IMR-90 (cell line): ENCODE results near the gene IGFBP3. TPM values are rescaled to one million over a fixed set of nuclear protein-coding genes. Genes with fewer than 3 reads are reported as not detected.

Experiments
- ATAC-seq: fragments of 200-7000 bp; cut with Tn5 transposase; 2 replicates; pipeline ENCODE4 v1.9.1; 2020; ENCODE audit warnings: low read depth, mild to moderate bottlenecking, moderate library complexity
- BruUV-seq: library from RNA; stranded (reverse); fragments of 400-500 nt; replicated peaks from 2 replicates; lab custom pipeline; 2021; lab: Mats Ljungman, UMichigan
- CTCF ChIA-PET: fragments of 300-600 bp; formaldehyde crosslinking; extraction: SDS; loops from one replicate; lab custom pipeline; 2021; ENCODE audit warnings: antibody characterized with exemption; lab: Yijun Ruan, JAX
- POLR2A ChIA-PET: fragments of 300-600 bp; sonication (Branson Sonifier 250); formaldehyde crosslinking; loops from one replicate; lab custom pipeline; 2022; ENCODE audit warnings: antibody characterized with exemption; ENCODE audit not compliant: unreplicated experiment; lab: Charles Lee
- DNase-seq: peaks from one replicate; pipeline ENCODE4 v3.0.0; 2013
- H2AFZ ChIP-seq: replicated peaks from 2 replicates; pipeline ENCODE3; 2013; ENCODE audit warnings: low read length, mild to moderate bottlenecking; ENCODE audit not compliant: poor library complexity
- H2AK5ac ChIP-seq: 2 replicates; pipeline ENCODE4 v1.6.1; 2013; ENCODE audit warnings: low read depth, low read length, inconsistent platforms
- H2AK9ac ChIP-seq: replicated peaks from 2 replicates; pipeline ENCODE3; 2013; ENCODE audit warnings: mild to moderate bottlenecking, low read depth, low read length, moderate library complexity; ENCODE audit not compliant: poor library complexity
- H2BK120ac ChIP-seq: 2 replicates; pipeline ENCODE4 v1.6.1; 2013; ENCODE audit warnings: low read depth, low read length, inconsistent platforms
- H2BK15ac ChIP-seq: 3 replicates; pipeline ENCODE4 v1.6.1; 2013; ENCODE audit warnings: low read depth, low read length, inconsistent platforms
- H2BK20ac ChIP-seq: 2 replicates; pipeline ENCODE4 v1.6.1; 2013; ENCODE audit warnings: low read depth, mild to moderate bottlenecking, inconsistent platforms, low read length, moderate library complexity
- H2BK5ac ChIP-seq: 2 replicates; pipeline ENCODE4 v1.6.1; 2013; ENCODE audit warnings: mild to moderate bottlenecking, low read depth, low read length, inconsistent platforms; ENCODE audit not compliant: poor library complexity, severe bottlenecking
- H3K14ac ChIP-seq: replicated peaks from 2 replicates; pipeline ENCODE4 v1.6.1; 2013; ENCODE audit warnings: low read depth, low read length, inconsistent platforms
- H3K18ac ChIP-seq: 2 replicates; pipeline ENCODE4 v1.6.1; 2013; ENCODE audit warnings: low read depth, low read length, control low read depth
- H3K23ac ChIP-seq: 2 replicates; pipeline ENCODE4 v1.6.1; 2013; ENCODE audit warnings: low read depth, low read length, inconsistent platforms
- H3K27ac ChIP-seq: 2 replicates; pipeline ENCODE4 v1.5.1; 2013; ENCODE audit warnings: mild to moderate bottlenecking, control low read depth, low read length; ENCODE audit not compliant: insufficient read depth
- H3K27me3 ChIP-seq: 2 replicates; pipeline ENCODE4 v1.6.1; 2013; ENCODE audit warnings: low read length; ENCODE audit not compliant: control insufficient read depth, insufficient read depth
- H3K36me3 ChIP-seq: 2 replicates; pipeline ENCODE4 v1.6.1; 2013; ENCODE audit warnings: low read length, mixed read lengths; ENCODE audit not compliant: control insufficient read depth, insufficient read depth
- H3K4ac ChIP-seq: 2 replicates; pipeline ENCODE4 v1.6.1; 2013; ENCODE audit warnings: low read depth, low read length, inconsistent platforms
- H3K4me1 ChIP-seq: 2 replicates; pipeline ENCODE4 v1.6.1; 2013; ENCODE audit warnings: low read length, mixed read lengths; ENCODE audit not compliant: control insufficient read depth, insufficient read depth
- H3K4me2 ChIP-seq: 2 replicates; pipeline ENCODE4 v1.6.1; 2013; ENCODE audit warnings: low read depth, mild to moderate bottlenecking, control low read depth, low read length, moderate library complexity
- H3K4me3 ChIP-seq: 2 replicates; pipeline ENCODE4 v1.5.1; 2013; ENCODE audit warnings: low read depth, mild to moderate bottlenecking, control low read depth, low read length, moderate library complexity; ENCODE audit not compliant: insufficient read depth
- H3K56ac ChIP-seq: 2 replicates; pipeline ENCODE4 v1.6.1; 2013; ENCODE audit warnings: low read length, inconsistent platforms; ENCODE audit not compliant: insufficient read depth; ENCODE audit errors: extremely low read depth
- H3K79me1 ChIP-seq, 2 experiments: 2 replicates each; pipeline ENCODE4 v1.6.1; 2013; ENCODE audit warnings: low read length in 2 of 2, inconsistent platforms in 1 of 2, low read depth in 1 of 2
- H3K9ac ChIP-seq: 2 replicates; pipeline ENCODE4 v1.6.1; 2013; ENCODE audit warnings: low read depth, low read length, control low read depth
- H3K9me1 ChIP-seq: 2 replicates; pipeline ENCODE4 v1.6.1; 2013; ENCODE audit warnings: low read length, inconsistent platforms; ENCODE audit not compliant: insufficient read depth
- H3K9me3 ChIP-seq: 2 replicates; pipeline ENCODE4 v1.6.1; 2013; ENCODE audit warnings: low read length; ENCODE audit not compliant: control insufficient read depth, insufficient read depth
- H4K20me1 ChIP-seq: 2 replicates; pipeline ENCODE4 v1.6.1; 2013; ENCODE audit warnings: low read length, inconsistent platforms; ENCODE audit not compliant: insufficient read depth
- H4K5ac ChIP-seq: 2 replicates; pipeline ENCODE4 v1.6.1; 2013; ENCODE audit warnings: mild to moderate bottlenecking, low read depth, low read length, control low read depth
- H4K8ac ChIP-seq, 2 experiments: 2 replicates each; pipeline ENCODE4 v1.6.1; 2013; ENCODE audit warnings: low read depth in 2 of 2, low read length in 2 of 2, control low read depth in 1 of 2, inconsistent platforms in 1 of 2
- H4K91ac ChIP-seq: 2 replicates; pipeline ENCODE4 v1.6.1; 2013; ENCODE audit warnings: low read depth, low read length, inconsistent platforms; ENCODE audit not compliant: insufficient read depth
- CEBPB ChIP-seq: IDR thresholded peaks from 2 replicates; pipeline ENCODE4 v1.6.1; 2012; ENCODE audit warnings: low read depth, low read length, improper control_type of control experiment
- CHD1 ChIP-seq: IDR thresholded peaks from 2 replicates; pipeline ENCODE4 v1.6.1; 2012; ENCODE audit warnings: low read depth, low read length, improper control_type of control experiment
- CTCF ChIP-seq: conservative IDR thresholded peaks from 2 replicates; pipeline ENCODE4 v1.5.1; 2012; ENCODE audit warnings: mild to moderate bottlenecking, low read depth, low read length, improper control_type of control experiment
- ELK1 ChIP-seq: fragments of 150-350 bp; IDR thresholded peaks from 2 replicates; pipeline ENCODE4 v1.6.1; 2016; ENCODE audit warnings: low read depth, mild to moderate bottlenecking, low read length, moderate library complexity, borderline replicate concordance
- NFE2L2 ChIP-seq: fragments of 150-350 bp; IDR thresholded peaks from 2 replicates; pipeline ENCODE4 v1.6.1; 2016; ENCODE audit warnings: low read depth, mild to moderate bottlenecking, low read length
- POLR2A ChIP-seq: IDR thresholded peaks from 2 replicates; pipeline ENCODE4 v1.6.1; 2012; ENCODE audit warnings: mild to moderate bottlenecking, low read depth, low read length
- RAD21 ChIP-seq: IDR thresholded peaks from 2 replicates; pipeline ENCODE4 v1.6.1; 2012; ENCODE audit warnings: low read length, improper control_type of control experiment
- RCOR1 ChIP-seq: IDR thresholded peaks from 2 replicates; pipeline ENCODE4 v1.6.1; 2012; ENCODE audit warnings: mild to moderate bottlenecking, low read length, improper control_type of control experiment; ENCODE audit not compliant: insufficient replicate concordance
- RFX5 ChIP-seq: IDR thresholded peaks from 2 replicates; pipeline ENCODE4 v1.8.0; 2012; ENCODE audit warnings: low read depth, mild to moderate bottlenecking, low read length, moderate library complexity
- WGBS, 2 experiments: methylation state at CpG; one replicate each; pipeline versions ENCODE4 v1.1.5 to v1.1.7; 2013; ENCODE audit warnings: missing lambda C conversion rate in 2 of 2; ENCODE audit not compliant: insufficient read length in 1 of 2; ENCODE audit errors: extremely low coverage in 2 of 2; 5-methylcytosine and 5-hydroxymethylcytosine counted together
- dilution Hi-C: fragments of 300-500 bp; cut with HindIII; formaldehyde crosslinking; loops from one replicate; pipeline ENCODE4 v1.14.3; 2018; ENCODE audit warnings: low sequenced_read_pairs; ENCODE audit not compliant: unreplicated experiment
- in situ Hi-C: fragments of 300-500 bp; cut with MboI; formaldehyde crosslinking; loops from 3 replicates; pipeline ENCODE4 v1.14.3; 2019; ENCODE audit warnings: low sequenced_read_pairs, inconsistent platforms, mixed read lengths
- intact Hi-C: fragments of 100-400 bp; cut with micrococcal nuclease; formaldehyde crosslinking; loops from 2 replicates; pipeline ENCODE4 v1.10.0; 2022
- polyA plus RNA-seq, 3 experiments: library from polyadenylated mRNA; depleted of rRNA; stranded (reverse); fragments of >200 nt; gene quantifications; 2 replicates each; pipeline ENCODE4 v1.2.3, GENCODE V29; 2012; ENCODE audit warnings: low replicate concordance in 1 of 3
- total RNA-seq: library from RNA; depleted of rRNA; stranded (reverse); fragments of >200 nt; gene quantifications from 2 replicates; pipeline ENCODE4 v1.2.3, GENCODE V29; 2012

The IGFBP3 gene
- total and polyA plus RNA-seq, 2 of the 4 experiments (the other 2 are of a cell fraction): 272 to 601 TPM

GRCh38 chr7:45944058-45944457, 23.0 kb upstream of the IGFBP3 start:
- dilution Hi-C loops: no loop called here
- Histone ChIP-seq H3K23ac (no peak overlapping the region), H2AK5ac (no peak overlapping the region), H3K56ac (no peak overlapping the region), H3K4me2 (no peak overlapping the region), H4K8ac (no peak overlapping the region), H3K27ac (no peak overlapping the region), H2BK120ac (no peak overlapping the region), H3K9ac (no peak overlapping the region), H3K14ac (no peak overlapping the region), H4K91ac (no peak overlapping the region), H2BK5ac (no peak overlapping the region), H3K79me1 (no peaks in the 10 kb centered on the region), H3K18ac (no peak overlapping the region), H2BK20ac (no peak overlapping the region), H3K36me3 (no peaks in the 10 kb centered on the region), H3K9me1 (no peaks in the 10 kb centered on the region), H2AK9ac (no peak overlapping the region), H2BK15ac (no peak overlapping the region), H3K27me3 (no peaks in the 10 kb centered on the region), H3K4ac (no peak overlapping the region), H3K4me1 (no peaks in the 10 kb centered on the region), H4K5ac (no peak overlapping the region), H4K20me1 (no peaks in the 10 kb centered on the region), H3K4me3 (no peak overlapping the region), H3K9me3 (no peaks in the 10 kb centered on the region), H2AFZ (no peak overlapping the region)
- peak; percentile 54 for DNase-seq
- WGBS, 2 experiments: no CpG with 5 or more reads among the region's 6 CpGs
- CTCF ChIA-PET: interaction anchor here (0.7 kb wide), 1 partner anchor 232 kb away, joined by 4 read pairs; no protein-coding TSS in a partner anchor
- no peak for ATAC-seq
- in situ Hi-C loops: no loop called here
- no TSS peak for BruUV-seq
- POLR2A ChIA-PET: no interaction called here
- intact Hi-C loops: no loop called here
- TF ChIP-seq RCOR1: no peak
- no peak for TF ChIP-seq CTCF
- TF ChIP-seq RAD21: no peak
- no peak for TF ChIP-seq POLR2A
- no peak for TF ChIP-seq ELK1
- TF ChIP-seq NFE2L2: no peak
- TF ChIP-seq CEBPB: no peak
- no peak for TF ChIP-seq RFX5
- TF ChIP-seq CHD1: no peak
